Caco-2 (cell line): ENCODE measurements around the gene MGP. TPM values are rescaled to one million over a fixed set of nuclear protein-coding genes. Genes with fewer than 3 reads are reported as not detected.

Source experiments
- BruUV-seq: library from RNA; stranded (reverse); fragments of 400-500 nt; replicated peaks from 2 replicates; lab custom pipeline; 2021; lab: Mats Ljungman, UMichigan
- CTCF ChIA-PET: fragments of 300-600 bp; sonication (Branson Sonifier 250); formaldehyde crosslinking; loops from one replicate; lab custom pipeline; 2022; ENCODE audit warnings: antibody characterized with exemption; lab: Charles Lee
- POLR2A ChIA-PET: fragments of 300-600 bp; sonication (Branson Sonifier 250); formaldehyde crosslinking; loops from one replicate; lab custom pipeline; 2022; ENCODE audit warnings: antibody characterized with exemption; lab: Charles Lee
- DNase-seq, 2 experiments: peaks; one replicate each; pipeline versions ENCODE4 v3.0.0 to v3.0.0-alpha.2; 2020 to 2022
- H3K27me3 ChIP-seq: replicated peaks from 2 replicates; pipeline ENCODE4 v1.6.0; 2011; ENCODE audit warnings: low read length; ENCODE audit not compliant: control insufficient read depth, insufficient read depth
- H3K36me3 ChIP-seq: 2 replicates; pipeline ENCODE4 v1.5.1; 2011; ENCODE audit warnings: low read length; ENCODE audit not compliant: control insufficient read depth, insufficient read depth
- H3K4me1 ChIP-seq: fragments of 250-450 bp; sonication (Bioruptor Pico); 2 replicates; pipeline ENCODE4 v1.5.1; 2020; ENCODE audit warnings: mild to moderate bottlenecking
- H3K4me3 ChIP-seq: 2 replicates; pipeline ENCODE4 v1.5.1; 2011; ENCODE audit warnings: low read depth, mild to moderate bottlenecking, control low read depth, low read length
- H3K9me3 ChIP-seq: fragments of 250-450 bp; sonication (Bioruptor Pico); 2 replicates; pipeline ENCODE4 v1.5.1; 2020; ENCODE audit warnings: mild to moderate bottlenecking, moderate library complexity
- H3K27ac Mint-ChIP-seq: one replicate; pipeline ENCODE4 v1.8.0; 2022; ENCODE audit warnings: mixed read lengths; ENCODE audit not compliant: unreplicated experiment
- H3K27me3 Mint-ChIP-seq: one replicate; pipeline ENCODE4 v1.8.0; 2022; ENCODE audit warnings: mixed read lengths; ENCODE audit not compliant: insufficient read depth, unreplicated experiment
- H3K36me3 Mint-ChIP-seq: one replicate; pipeline ENCODE4 v1.8.0; 2022; ENCODE audit warnings: mild to moderate bottlenecking, mixed read lengths; ENCODE audit not compliant: insufficient read depth, unreplicated experiment
- H3K4me1 Mint-ChIP-seq: one replicate; pipeline ENCODE4 v1.8.0; 2022; ENCODE audit warnings: low read depth, mixed read lengths; ENCODE audit not compliant: unreplicated experiment
- H3K4me3 Mint-ChIP-seq: one replicate; pipeline ENCODE4 v1.8.0; 2022; ENCODE audit warnings: mild to moderate bottlenecking, moderate library complexity, mixed read lengths; ENCODE audit not compliant: unreplicated experiment
- H3K9me3 Mint-ChIP-seq: one replicate; pipeline ENCODE4 v1.8.0; 2022; ENCODE audit warnings: mixed read lengths; ENCODE audit not compliant: unreplicated experiment
- CTCF ChIP-seq, 2 experiments: fragments of 200-600 bp in 1 of 2; IDR thresholded peaks; 1 replicate in 1 of 2; 2 replicates in 1 of 2; pipeline versions ENCODE4 v1.5.1 to v1.8.0; 2011 to 2022; ENCODE audit warnings: antibody characterized with exemption in 1 of 2, control low read depth in 1 of 2, inconsistent platforms in 1 of 2, low read depth in 1 of 2, low read length in 1 of 2, mild to moderate bottlenecking in 1 of 2, moderate library complexity in 1 of 2; ENCODE audit not compliant: insufficient read depth in 1 of 2, severe bottlenecking in 1 of 2, unreplicated experiment in 1 of 2
- intact Hi-C: fragments of 100-400 bp; cut with micrococcal nuclease; formaldehyde crosslinking; loops from one replicate; pipeline ENCODE4 v1.10.0; 2022; ENCODE audit not compliant: unreplicated experiment
- total RNA-seq: library from RNA; stranded (reverse); gene quantifications from 2 replicates; pipeline ENCODE4 v1.2.3, GENCODE V29; 2022

The MGP gene
- total RNA-seq, 1 experiment from 2014 or later, result not detected

GRCh38 chr12:14911131-14911530 lies 25.5 kb upstream of the MGP start:
- Histone ChIP-seq H3K9me3 (no peaks in the 10 kb centered on the region), H3K4me1 (peaks cover under 1% of the 10 kb centered on the region; the same call in 1 of the 2 replicates), H3K27me3 (no peaks in the 10 kb centered on the region), H3K36me3 (no peaks in the 10 kb centered on the region), H3K4me3 (no peak overlapping the region)
- Mint-ChIP-seq H3K36me3 (no peaks in the 10 kb centered on the region), H3K27me3 (no peaks in the 10 kb centered on the region), H3K9me3 (no peaks in the 10 kb centered on the region), H3K27ac (no peak overlapping the region), H3K4me1 (no peaks in the 10 kb centered on the region), H3K4me3 (no peak overlapping the region)
- intact Hi-C loops, result no loop called here
- DNase-seq, result no peak
- CTCF ChIA-PET, result no interaction called here
- no peak for TF ChIP-seq CTCF (IDR thresholded peaks at IDR 0.05; ENCODE audit: insufficient read depth in 1 of 2, low read depth in 1 of 2, low read length in 1 of 2, severe bottlenecking in 1 of 2, unreplicated experiment in 1 of 2)
- POLR2A ChIA-PET, result no interaction called here
- no TSS peak for BruUV-seq

GRCh38 chr12:14910090-14910915 lies 24.6 kb upstream of the MGP start:
- Mint-ChIP-seq H3K4me1 (no peaks in the 10 kb centered on the region), H3K27ac (no peak overlapping the region), H3K27me3 (no peaks in the 10 kb centered on the region), H3K36me3 (no peaks in the 10 kb centered on the region), H3K4me3 (no peak overlapping the region), H3K9me3 (no peaks in the 10 kb centered on the region)
- no peak overlapping the region for H3K4me3 ChIP-seq
- peaks cover 3% of the 10 kb centered on the region; the same call in 1 of the 2 replicates for H3K4me1 ChIP-seq
- DNase-seq, result no peak
- no peak for TF ChIP-seq CTCF (IDR thresholded peaks at IDR 0.05; ENCODE audit: insufficient read depth in 1 of 2, low read depth in 1 of 2, low read length in 1 of 2, severe bottlenecking in 1 of 2, unreplicated experiment in 1 of 2)
- no peaks in the 10 kb centered on the region for H3K9me3 ChIP-seq
- H3K36me3 ChIP-seq, result no peaks in the 10 kb centered on the region
- CTCF ChIA-PET, result no interaction called here
- POLR2A ChIA-PET, result no interaction called here
- BruUV-seq, result no TSS peak
- H3K27me3 ChIP-seq, result no peaks in the 10 kb centered on the region
- intact Hi-C loops, result no loop called here

- intact Hi-C loops, result no loop called here
- Mint-ChIP-seq H3K27me3 (no peaks in the 10 kb centered on the region), H3K4me3 (no peak overlapping the region), H3K9me3 (no peaks in the 10 kb centered on the region), H3K27ac (no peak overlapping the region), H3K4me1 (no peaks in the 10 kb centered on the region), H3K36me3 (no peaks in the 10 kb centered on the region)
- H3K4me1 ChIP-seq, result peaks cover 3% of the 10 kb centered on the region; the same call in 1 of the 2 replicates
- no peak for TF ChIP-seq CTCF (IDR thresholded peaks at IDR 0.05; ENCODE audit: insufficient read depth in 1 of 2, low read depth in 1 of 2, low read length in 1 of 2, severe bottlenecking in 1 of 2, unreplicated experiment in 1 of 2)
- H3K9me3 ChIP-seq, result no peaks in the 10 kb centered on the region
- no peak for DNase-seq
- BruUV-seq, result no TSS peak
- H3K27me3 ChIP-seq, result no peaks in the 10 kb centered on the region
- no peak overlapping the region for H3K4me3 ChIP-seq
- no peaks in the 10 kb centered on the region for H3K36me3 ChIP-seq
- CTCF ChIA-PET, result no interaction called here
- POLR2A ChIA-PET, result no interaction called here
These were observed 22.3 kb upstream of the MGP start for GRCh38 chr12:14907953-14908352.
